Subcutaneous adipose tissue (tissue), 4 donors: ENCODE measurements around the gene KLF9. TPM values are rescaled to one million over a fixed set of nuclear protein-coding genes. Genes with fewer than 3 reads are reported as not detected.

Source experiments
- CTCF ChIP-seq: fragments of 450-650 bp; IDR thresholded peaks from one replicate; pipeline ENCODE4 v1.5.1; 2016; ENCODE audit warnings: low read depth, mild to moderate bottlenecking, control low read depth, antibody characterized with exemption, moderate library complexity
- total RNA-seq, 4 donors: library from RNA; depleted of rRNA; stranded (reverse); fragments of >200 nt; gene quantifications; one replicate each; pipeline ENCODE4 v1.1.0, GENCODE V29; 2016

The KLF9 gene
- total RNA-seq, 4 donors from 2014 or later = 72.8 to 240 (median 171) TPM

- TF ChIP-seq CTCF = no peak
Measured at GRCh38 chr9:70402213-70402612, 12.2 kb downstream of the KLF9 start.

GRCh38 chr9:70400107-70400892, 14.2 kb downstream of the KLF9 start:
- no peak for TF ChIP-seq CTCF

- TF ChIP-seq CTCF = no peak
Measured at GRCh38 chr9:70399141-70399540, 15.3 kb downstream of the KLF9 start.

DNA sequence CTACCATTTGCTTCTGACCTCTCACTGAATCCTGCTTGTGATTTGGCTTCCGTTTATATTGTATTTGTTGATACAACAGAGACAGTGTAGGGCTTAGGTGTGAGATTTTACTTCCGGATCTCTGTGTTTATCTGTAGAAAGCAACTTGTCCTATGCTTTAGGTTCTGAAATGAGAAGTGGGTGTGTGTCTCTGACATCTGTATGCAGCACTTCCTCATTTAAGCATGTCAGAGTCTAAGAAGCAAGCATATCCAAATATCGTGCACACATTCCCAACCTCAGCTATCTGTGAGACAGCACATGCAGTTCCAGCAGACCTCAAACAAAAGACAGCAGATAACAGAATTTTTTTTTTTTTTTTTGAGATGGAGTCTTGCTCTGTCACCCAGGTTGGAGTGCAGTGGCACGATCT, 16.3 kb downstream of the KLF9 start:
- TF ChIP-seq CTCF = no peak

GRCh38 chr9:70395652-70396051, 18.8 kb downstream of the KLF9 start:
- no peak for TF ChIP-seq CTCF

- no peak for TF ChIP-seq CTCF
Measured at GRCh38 chr9:70392850-70393249, 21.6 kb downstream of the KLF9 start.

DNA sequence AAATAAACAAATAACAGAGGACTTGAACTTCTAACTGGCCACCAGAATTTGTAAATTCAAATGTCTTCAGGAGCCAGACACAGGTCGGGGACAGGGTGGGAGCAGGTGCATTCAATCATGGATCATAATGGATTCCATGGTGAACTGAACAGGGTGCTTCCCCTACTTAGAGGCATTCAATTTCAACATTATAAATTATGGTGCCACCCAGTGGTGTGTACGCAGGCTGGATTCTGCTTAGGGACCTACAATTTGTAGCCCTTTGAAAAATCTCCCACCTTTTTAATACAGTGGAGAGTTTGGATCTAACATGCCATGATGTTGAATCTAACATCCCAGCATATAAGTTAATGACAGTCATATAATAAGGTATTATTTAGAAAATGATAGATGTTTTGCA, 22.3 kb downstream of the KLF9 start:
- no peak for TF ChIP-seq CTCF
